SK-N-MC (cell line): Measurements from ENCODE around the gene AMHR2.

Source experiments
- EZH2 ChIP-seq: fragments of 200-600 bp; sonication (generic); IDR thresholded peaks from one replicate; pipeline ENCODE4 v1.6.1; 2017; ENCODE audit warnings: antibody characterized with exemption
- FOXP2 ChIP-seq: optimal IDR thresholded peaks from 2 replicates; pipeline ENCODE3; 2011; ENCODE audit warnings: mild to moderate bottlenecking, moderate library complexity; ENCODE audit not compliant: insufficient read depth; ENCODE audit errors: extremely low read length, control extremely low read depth
- POLR2AphosphoS5 ChIP-seq: IDR thresholded peaks from 2 replicates; pipeline ENCODE4 v1.6.1; 2012; ENCODE audit warnings: mild to moderate bottlenecking, low read depth, low read length, borderline replicate concordance

DNA sequence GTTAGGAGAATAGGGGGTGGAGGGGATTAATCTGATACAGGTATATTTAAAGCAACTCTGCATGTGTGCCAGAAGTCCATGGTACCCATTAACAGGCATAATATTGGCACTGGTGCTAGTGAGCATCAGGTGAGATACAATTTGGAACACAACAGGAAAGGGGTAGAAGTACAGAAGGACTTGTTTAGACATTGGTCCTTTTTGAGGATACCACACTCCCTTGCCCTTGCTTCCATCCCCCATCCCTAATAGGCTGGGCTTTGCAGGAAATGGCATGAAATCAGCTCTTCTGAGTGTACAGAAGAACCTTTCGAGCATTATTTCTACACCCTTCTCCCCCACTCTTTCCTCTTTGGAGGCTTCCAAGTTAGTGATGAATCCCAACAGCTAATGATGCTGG is 44.6 kb downstream of the AMHR2 start:
- TF ChIP-seq EZH2, result no peak
- TF ChIP-seq POLR2AphosphoS5, result no peak
- TF ChIP-seq FOXP2, result no peak
